Prostate gland (tissue), 2 donors: ENCODE results near the gene RPL18.
A peak's percentile ranks its signal among the peaks of the same experiment; 100 is the strongest.

Experiments
- POLR2A ChIP-seq: fragments of 450-650 bp; IDR thresholded peaks from one replicate; pipeline ENCODE4 v1.6.1; 2016; ENCODE audit warnings: antibody characterized with exemption, mild to moderate bottlenecking
- POLR2AphosphoS5 ChIP-seq: sonication (generic); formaldehyde crosslinking; IDR thresholded peaks from one replicate; pipeline ENCODE4 v1.6.1; 2017; ENCODE audit warnings: antibody characterized with exemption
- TF ChIP-seq, protein P1 (sequence below), 4 experiments: fragments of 200-600 bp in 2 of 4; fragments of 450-650 bp in 2 of 4; sonication (generic) in 2 of 4; IDR thresholded peaks; 1 replicate in 3 of 4; 2 replicates in 1 of 4; pipeline ENCODE4 v1.5.1; 2016 to 2019; ENCODE audit warnings: antibody characterized with exemption in 4 of 4, mild to moderate bottlenecking in 2 of 4, moderate library complexity in 2 of 4

- TF ChIP-seq, protein P1, sequence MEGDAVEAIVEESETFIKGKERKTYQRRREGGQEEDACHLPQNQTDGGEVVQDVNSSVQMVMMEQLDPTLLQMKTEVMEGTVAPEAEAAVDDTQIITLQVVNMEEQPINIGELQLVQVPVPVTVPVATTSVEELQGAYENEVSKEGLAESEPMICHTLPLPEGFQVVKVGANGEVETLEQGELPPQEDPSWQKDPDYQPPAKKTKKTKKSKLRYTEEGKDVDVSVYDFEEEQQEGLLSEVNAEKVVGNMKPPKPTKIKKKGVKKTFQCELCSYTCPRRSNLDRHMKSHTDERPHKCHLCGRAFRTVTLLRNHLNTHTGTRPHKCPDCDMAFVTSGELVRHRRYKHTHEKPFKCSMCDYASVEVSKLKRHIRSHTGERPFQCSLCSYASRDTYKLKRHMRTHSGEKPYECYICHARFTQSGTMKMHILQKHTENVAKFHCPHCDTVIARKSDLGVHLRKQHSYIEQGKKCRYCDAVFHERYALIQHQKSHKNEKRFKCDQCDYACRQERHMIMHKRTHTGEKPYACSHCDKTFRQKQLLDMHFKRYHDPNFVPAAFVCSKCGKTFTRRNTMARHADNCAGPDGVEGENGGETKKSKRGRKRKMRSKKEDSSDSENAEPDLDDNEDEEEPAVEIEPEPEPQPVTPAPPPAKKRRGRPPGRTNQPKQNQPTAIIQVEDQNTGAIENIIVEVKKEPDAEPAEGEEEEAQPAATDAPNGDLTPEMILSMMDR (IDR thresholded peaks at IDR 0.05): no peak
- TF ChIP-seq POLR2A (peak; percentile 53), POLR2AphosphoS5 (peak; percentile 72)
These were observed 19.2 kb upstream of the RPL18 start for GRCh38 chr19:48637948-48638830.
